Measurements from ENCODE around the gene S1PR3.

S1PR3 gene

GRCh38 chr9:88993871-88994460 lies 2.7 kb downstream of the S1PR3 start:
- TF ChIP-seq CTCF (IDR thresholded peaks at IDR 0.05; ENCODE audit: low read depth, low read length), result no peak
- peak overlapping the region; percentile 4; the same call in 1 of the 2 replicates for H3K4me3 ChIP-seq (ENCODE audit: low read depth, low read length)

GRCh38 chr9:88994469-88995199 lies 3.4 kb downstream of the S1PR3 start:
- H3K4me3 ChIP-seq (ENCODE audit: low read depth, low read length), result no peak overlapping the region
- TF ChIP-seq CTCF (IDR thresholded peaks at IDR 0.05; ENCODE audit: low read depth, low read length), result no peak

GRCh38 chr9:88995200-88995577 lies 3.9 kb downstream of the S1PR3 start:
- no peak for TF ChIP-seq CTCF (IDR thresholded peaks at IDR 0.05; ENCODE audit: low read depth, low read length)
- no peak overlapping the region for H3K4me3 ChIP-seq (ENCODE audit: low read depth, low read length)

- TF ChIP-seq CTCF (IDR thresholded peaks at IDR 0.05; ENCODE audit: low read depth, low read length), result no peak
- no peak overlapping the region for H3K4me3 ChIP-seq (ENCODE audit: low read depth, low read length)
These were observed 4.4 kb downstream of the S1PR3 start for GRCh38 chr9:88995627-88996026.

- no peak overlapping the region for H3K4me3 ChIP-seq (ENCODE audit: low read depth, low read length)
- TF ChIP-seq CTCF (IDR thresholded peaks at IDR 0.05; ENCODE audit: low read depth, low read length), result no peak
These were observed 5.0 kb downstream of the S1PR3 start for GRCh38 chr9:88996046-88996920.

- TF ChIP-seq CTCF (IDR thresholded peaks at IDR 0.05; ENCODE audit: low read depth, low read length), result no peak
- H3K4me3 ChIP-seq (ENCODE audit: low read depth, low read length), result no peak overlapping the region
These were observed 5.6 kb downstream of the S1PR3 start for GRCh38 chr9:88996921-88997235.

GRCh38 chr9:88997646-88998045 lies 6.4 kb downstream of the S1PR3 start:
- TF ChIP-seq CTCF (IDR thresholded peaks at IDR 0.05; ENCODE audit: low read depth, low read length), result no peak
- no peak overlapping the region for H3K4me3 ChIP-seq (ENCODE audit: low read depth, low read length)
